Stimulated activated CD8-positive, alpha-beta memory T cell treated with anti-CD3 and anti-CD28 coated beads, Interleukin-4, amount 100 ng/mL, for 4 hours (primary cell): Measurements from ENCODE around the gene RASSF8.

Experiments used
- DNase-seq, 2 donors: peaks; one replicate each; pipeline ENCODE4 v3.0.0-alpha.2; 2020; ENCODE audit warnings: low read depth in 2 of 2, low spot score in 1 of 2

Gene RASSF8

GRCh38 chr12:25992026-25992782 is 33.7 kb downstream of the RASSF8 start:
- DNase-seq = no peak

DNA sequence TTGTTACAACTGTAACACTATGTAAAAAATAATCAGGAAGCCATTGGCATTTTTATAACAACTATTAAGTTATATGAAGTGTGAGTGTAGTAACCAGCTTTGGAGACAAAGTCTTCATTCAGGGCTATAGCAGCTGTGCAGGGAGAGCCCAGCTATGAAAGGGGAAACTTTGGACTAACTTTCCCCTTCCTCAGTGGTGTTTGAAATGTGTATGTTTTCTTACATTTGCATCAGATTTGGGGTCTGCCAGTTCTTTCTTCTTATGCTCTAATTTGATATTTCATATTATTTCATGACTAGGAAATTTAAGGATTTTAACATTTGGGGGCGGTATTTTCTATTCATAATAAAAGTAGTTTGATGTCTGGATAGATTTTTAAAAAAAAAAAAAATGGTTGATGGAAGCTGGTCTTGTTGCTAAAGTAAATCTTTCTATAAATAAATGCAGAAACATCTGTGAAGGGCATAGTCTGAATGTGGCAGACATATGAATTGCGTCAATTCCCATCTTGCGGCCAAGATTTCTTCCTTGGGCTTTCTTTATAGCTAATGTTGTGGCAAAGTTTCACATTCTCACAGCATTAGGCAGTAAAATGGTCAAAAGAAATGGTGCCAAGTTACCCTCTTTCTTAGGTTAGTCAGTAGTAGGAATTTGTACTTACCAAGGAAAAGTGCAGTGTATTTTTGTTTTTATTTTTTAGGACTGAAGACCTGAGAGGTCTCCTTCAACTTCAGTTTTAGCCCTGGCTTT is 35.6 kb downstream of the RASSF8 start:
- no peak for DNase-seq

- DNase-seq = no peak
Observed at GRCh38 chr12:25994901-25995625, 36.6 kb downstream of the RASSF8 start.

- no peak for DNase-seq
Observed at GRCh38 chr12:25995906-25996305, 37.4 kb downstream of the RASSF8 start.

DNA sequence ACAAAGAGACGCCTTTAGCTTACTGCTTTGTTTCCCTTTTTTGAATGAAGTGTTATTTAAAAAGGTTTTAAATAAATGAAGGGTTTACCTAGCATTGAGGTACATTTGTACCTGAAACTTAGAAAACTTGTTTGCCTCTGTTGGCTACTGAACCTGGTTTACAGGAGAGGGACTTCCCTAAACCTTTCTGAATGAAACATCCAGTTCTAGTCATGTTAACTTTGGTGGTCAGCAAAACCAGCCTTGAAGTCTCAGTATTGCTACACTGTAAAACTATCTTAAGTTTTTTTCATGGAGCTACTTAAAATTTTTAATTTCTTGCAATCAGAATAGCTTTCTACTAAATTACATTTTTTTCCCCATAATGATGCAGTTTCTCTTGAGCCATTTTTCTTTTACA is 38.2 kb downstream of the RASSF8 start:
- DNase-seq = no peak

DNA sequence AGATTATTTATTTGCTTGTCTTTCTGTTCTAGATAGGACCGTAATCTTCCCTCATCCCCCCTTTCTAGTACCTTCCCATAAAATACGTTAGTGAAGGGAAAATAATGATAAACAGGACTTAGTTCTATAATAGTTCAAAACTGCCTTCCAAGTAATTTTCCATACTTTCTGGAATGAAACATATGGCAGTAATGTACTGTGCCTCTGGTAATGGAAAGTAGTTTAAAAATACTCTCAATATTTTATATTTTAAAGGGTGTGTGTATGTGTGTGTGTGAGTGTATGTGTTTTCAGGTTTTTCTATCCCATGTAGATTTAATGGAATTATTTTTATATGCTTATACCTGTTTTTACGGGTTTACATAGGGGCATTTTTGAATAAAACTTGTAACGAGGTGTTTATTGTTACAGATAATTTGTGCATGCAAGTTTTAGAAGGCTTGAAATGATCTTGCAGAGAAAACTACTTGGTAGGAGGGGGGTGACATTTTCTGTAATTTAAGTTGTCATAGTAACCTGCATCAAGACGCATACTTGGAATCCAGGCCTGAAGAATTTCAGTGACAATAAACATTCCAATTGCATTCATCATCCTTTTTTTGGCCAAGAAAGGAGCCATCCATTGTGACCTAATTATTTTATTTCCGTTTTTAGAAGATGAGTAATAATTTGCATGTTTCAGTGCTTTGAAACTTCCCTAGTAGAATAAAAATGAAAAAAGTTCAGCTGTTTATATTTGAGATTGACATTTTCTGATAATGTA is 38.9 kb downstream of the RASSF8 start:
- DNase-seq = no peak

GRCh38 chr12:26000898-26001297 is 42.4 kb downstream of the RASSF8 start:
- no peak for DNase-seq

DNA sequence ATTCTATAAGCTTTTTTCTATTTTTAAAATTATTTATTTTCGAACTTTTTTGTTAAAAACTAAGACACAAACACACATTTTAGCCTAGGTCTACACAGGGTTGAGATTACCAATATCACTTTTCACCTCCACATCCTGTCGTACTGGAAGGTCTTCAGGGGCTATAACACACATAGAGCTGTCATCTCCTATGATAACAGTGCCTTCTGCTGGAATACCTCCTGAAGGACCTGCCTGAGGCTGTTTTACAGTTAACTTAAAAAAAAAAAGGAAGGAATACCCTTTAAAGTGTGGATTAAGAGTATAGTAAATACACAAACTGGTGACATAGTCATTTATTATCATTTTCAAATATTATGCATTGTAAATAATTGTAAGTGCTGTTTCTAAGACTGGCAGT is 43.0 kb downstream of the RASSF8 start:
- no peak for DNase-seq

DNA sequence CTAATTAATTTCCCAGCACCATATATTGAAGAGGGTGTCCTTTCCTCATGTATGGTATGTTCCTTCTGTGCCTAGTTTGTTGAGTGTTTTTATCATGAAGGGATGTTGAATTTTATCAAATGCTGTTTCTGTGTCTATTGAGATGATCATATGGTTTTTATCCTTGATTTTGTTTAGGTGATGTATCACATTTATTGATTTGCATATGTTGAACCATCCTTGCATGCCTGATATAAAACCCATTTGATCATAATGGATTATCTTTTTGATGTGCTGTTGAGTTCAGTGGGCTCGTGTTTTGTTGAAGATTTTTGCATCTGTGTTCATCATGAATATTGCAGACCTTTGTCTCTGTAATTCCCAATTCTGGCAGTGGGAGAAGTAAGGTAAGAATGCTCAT is 44.6 kb downstream of the RASSF8 start:
- no peak for DNase-seq

DNA sequence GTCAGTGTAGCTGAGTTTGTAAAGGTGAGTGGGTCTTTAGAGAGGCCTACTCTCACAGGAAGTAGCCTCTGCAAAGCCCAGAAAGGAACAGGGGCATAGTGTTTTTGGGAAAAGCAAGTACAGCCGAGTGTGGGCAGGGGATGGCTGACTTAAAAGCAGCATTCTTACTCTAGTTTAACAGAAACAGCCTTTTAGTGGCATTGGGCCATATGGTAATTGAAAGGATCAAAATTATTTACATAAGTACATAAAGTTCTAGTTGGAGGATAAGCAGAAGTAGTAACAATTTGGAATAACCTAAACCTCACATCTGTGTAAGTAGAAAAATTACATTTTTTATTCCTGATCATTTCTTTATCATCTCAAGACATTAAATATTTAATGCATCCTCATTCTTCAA is 49.1 kb downstream of the RASSF8 start:
- DNase-seq = no peak

DNA sequence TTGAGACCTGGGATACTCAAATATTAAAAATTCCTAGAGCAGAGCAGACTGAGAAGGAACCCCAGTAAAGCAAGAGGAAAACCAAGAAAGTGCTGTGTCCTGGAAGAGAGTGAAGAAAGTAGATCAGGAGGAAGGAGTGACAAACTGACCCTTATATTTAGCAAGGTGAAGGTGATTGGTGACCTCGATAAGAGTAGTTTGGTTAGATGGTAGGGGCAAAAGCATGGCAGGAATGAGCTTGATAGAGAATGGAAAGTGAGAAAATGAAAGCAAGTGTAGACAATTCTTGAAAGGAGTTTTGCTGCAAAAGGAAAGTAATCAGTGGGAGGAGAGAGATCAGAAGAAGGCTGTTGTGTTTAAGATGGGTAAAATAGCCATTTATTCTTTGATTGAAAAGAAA is 51.1 kb downstream of the RASSF8 start:
- no peak for DNase-seq

DNA sequence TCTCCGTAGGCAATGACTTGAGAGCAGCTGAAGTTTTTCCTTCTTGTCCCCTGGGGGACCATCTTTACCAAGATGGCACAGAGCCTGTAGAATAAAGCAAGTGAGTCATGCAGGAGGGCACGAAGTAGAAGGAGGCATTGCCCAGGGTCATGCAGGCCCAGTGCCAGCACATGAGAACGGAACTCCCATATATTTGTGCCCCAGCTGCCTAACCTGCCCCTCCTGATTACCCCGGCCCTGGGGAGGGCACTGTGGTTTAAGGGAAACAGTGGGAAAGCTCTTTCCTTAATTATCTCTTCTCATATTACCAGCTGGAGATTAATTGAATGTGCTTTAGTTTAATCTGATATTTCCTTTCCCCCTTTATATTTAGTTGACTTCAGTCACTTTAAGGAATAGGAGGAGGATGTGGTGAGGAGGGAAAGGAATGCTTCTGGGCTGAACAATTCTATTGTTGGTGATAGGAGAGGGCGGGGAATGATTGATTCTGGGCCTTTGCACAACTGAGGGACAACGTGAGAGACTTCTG is 51.9 kb downstream of the RASSF8 start:
- no peak for DNase-seq

DNA sequence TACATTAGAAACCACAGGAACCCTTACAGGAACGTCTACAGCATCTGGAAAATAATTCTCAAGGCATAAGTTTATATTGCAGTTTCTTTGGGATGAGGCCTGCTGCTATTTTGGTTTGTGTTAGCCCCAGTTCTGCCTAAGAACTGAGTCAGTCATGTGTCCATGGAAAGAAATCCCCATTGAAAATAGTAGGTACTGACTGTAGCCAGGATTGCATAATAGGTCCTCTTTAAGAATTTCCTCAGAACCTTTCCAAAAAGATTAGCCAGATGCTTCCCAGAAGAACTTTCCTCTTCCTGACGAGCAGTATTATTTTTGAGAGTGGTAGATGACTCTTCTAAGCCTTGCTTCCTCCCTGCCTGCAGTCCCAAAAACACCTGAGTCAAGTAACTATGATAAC is 52.6 kb downstream of the RASSF8 start:
- DNase-seq = no peak

DNA sequence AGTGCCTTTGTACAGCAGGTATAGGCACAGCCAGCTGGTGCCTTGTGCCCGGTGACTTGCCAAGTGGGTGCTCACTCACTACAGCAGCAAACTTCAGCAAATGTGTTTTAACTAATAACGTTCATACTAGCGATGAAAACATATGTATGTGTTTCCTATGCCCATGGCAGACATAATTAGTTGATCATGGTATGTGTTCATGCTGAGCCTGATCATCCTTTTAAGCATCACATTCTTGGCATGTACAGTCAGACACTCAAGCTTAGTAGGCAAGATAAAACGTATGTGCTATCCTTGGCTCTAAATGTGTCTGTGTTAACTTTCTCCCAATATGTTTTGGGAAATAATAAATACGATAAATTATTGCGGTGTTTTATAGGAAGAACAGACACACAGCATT is 55.6 kb downstream of the RASSF8 start:
- no peak for DNase-seq

DNA sequence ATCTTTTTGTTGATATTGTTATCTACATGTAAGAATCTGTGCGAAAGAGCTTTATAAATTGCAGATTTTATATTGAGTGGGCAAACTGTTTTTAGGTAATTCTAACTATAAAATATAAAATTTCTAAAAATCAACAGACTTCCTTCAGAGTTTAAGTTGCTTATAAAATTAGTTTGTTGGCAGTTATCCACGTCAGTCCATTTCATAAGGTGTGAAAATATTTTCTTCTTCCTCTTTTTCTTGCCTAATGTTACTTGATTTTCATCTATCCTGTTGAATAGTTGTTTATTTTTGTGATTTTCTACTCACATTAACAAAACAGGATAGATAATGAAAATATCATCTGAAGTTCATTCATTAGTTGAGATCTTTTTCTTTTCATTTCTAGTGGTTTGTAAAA is 58.0 kb downstream of the RASSF8 start:
- no peak for DNase-seq

- no peak for DNase-seq
Observed at GRCh38 chr12:26017484-26018211, 59.2 kb downstream of the RASSF8 start.

DNA sequence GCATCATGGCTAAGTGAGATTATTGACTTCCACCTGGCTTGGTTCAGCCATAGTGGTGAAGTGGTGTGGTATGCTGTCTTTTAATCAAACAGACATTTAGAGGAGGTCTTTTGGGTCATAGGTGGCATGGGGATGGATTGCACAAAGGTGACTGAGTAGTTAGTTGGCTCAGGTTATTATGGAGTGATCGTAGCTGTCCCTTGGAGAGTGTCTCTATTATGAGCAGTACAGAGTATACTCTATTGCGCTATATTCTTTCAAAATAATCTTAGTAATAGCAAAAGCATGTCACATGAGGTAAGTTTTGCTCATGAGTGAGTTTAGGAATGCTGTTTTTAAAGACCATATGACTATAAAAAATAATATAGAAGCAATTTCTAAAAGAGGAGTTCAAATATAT is 60.4 kb downstream of the RASSF8 start:
- DNase-seq = no peak

DNA sequence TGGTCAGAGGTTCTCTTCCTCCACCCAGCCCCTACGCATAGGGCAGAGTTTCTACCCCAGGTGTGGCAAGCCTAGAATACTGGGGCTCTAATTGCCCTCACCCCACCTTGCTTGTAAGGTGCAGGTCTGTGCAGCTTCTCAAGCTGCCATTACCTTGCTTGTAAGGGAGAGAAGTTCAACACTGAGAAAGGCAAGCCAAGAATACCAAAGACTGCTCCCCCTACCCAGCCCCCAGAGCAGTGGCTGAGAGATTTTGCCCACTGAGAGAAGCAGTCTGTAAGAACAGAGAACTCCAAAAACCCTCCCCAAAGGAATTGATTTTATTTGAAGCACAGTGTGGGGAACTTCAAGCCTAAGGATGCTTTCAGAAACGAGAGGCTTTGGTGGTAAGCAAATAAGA is 63.1 kb downstream of the RASSF8 start:
- DNase-seq = no peak

GRCh38 chr12:26022043-26022442 is 63.6 kb downstream of the RASSF8 start:
- no peak for DNase-seq

GRCh38 chr12:26026713-26027112 is 68.2 kb downstream of the RASSF8 start:
- no peak for DNase-seq
